Hepatic stellate cell (primary cell): ENCODE results near the gene EPHA5.

Experiments
- DNase-seq: peaks from one replicate; pipeline ENCODE4 v3.0.0; 2011; ENCODE audit warnings: low spot score

EPHA5 gene

GRCh38 chr4:65498606-65499005 is 171.7 kb downstream of the EPHA5 start:
- DNase-seq = no peak

GRCh38 chr4:65495439-65495838 is 174.8 kb downstream of the EPHA5 start:
- no peak for DNase-seq

GRCh38 chr4:65482410-65482809 is 187.9 kb downstream of the EPHA5 start:
- no peak for DNase-seq

GRCh38 chr4:65472531-65472930 is 197.8 kb downstream of the EPHA5 start:
- DNase-seq = no peak

- DNase-seq = no peak
These were observed 203.1 kb downstream of the EPHA5 start for GRCh38 chr4:65467068-65467680.

GRCh38 chr4:65461781-65462180 is 208.5 kb downstream of the EPHA5 start:
- DNase-seq = no peak

GRCh38 chr4:65457011-65457410 is 213.3 kb downstream of the EPHA5 start:
- no peak for DNase-seq

GRCh38 chr4:65456579-65456978 is 213.7 kb downstream of the EPHA5 start:
- DNase-seq = no peak

GRCh38 chr4:65453398-65453797 is 216.9 kb downstream of the EPHA5 start:
- DNase-seq = no peak

- no peak for DNase-seq
These were observed 219.4 kb downstream of the EPHA5 start for GRCh38 chr4:65450899-65451298.

GRCh38 chr4:65437102-65437501 is 233.2 kb downstream of the EPHA5 start:
- no peak for DNase-seq

GRCh38 chr4:65422109-65422508 is 248.2 kb downstream of the EPHA5 start:
- DNase-seq = no peak

- DNase-seq = no peak
These were observed 250.3 kb downstream of the EPHA5 start for GRCh38 chr4:65420036-65420435.

- no peak for DNase-seq
These were observed 253.4 kb downstream of the EPHA5 start for GRCh38 chr4:65416891-65417290.

GRCh38 chr4:65407483-65407882 is 262.8 kb downstream of the EPHA5 start:
- no peak for DNase-seq

GRCh38 chr4:65401083-65401482 is 269.2 kb downstream of the EPHA5 start:
- DNase-seq = no peak

- DNase-seq = no peak
These were observed 271.2 kb downstream of the EPHA5 start for GRCh38 chr4:65399084-65399483.

GRCh38 chr4:65393078-65393477 is 277.2 kb downstream of the EPHA5 start:
- DNase-seq = no peak

- no peak for DNase-seq
These were observed 277.8 kb downstream of the EPHA5 start for GRCh38 chr4:65392488-65392887.

GRCh38 chr4:65391814-65392213 is 278.5 kb downstream of the EPHA5 start:
- no peak for DNase-seq

- no peak for DNase-seq
These were observed 278.9 kb downstream of the EPHA5 start for GRCh38 chr4:65391382-65391781.

- DNase-seq = no peak
These were observed 283.4 kb downstream of the EPHA5 start for GRCh38 chr4:65386927-65387326.

- no peak for DNase-seq
These were observed 286.5 kb downstream of the EPHA5 start for GRCh38 chr4:65383589-65384305.

GRCh38 chr4:65381648-65382047 is 288.6 kb downstream of the EPHA5 start:
- no peak for DNase-seq
